Cerebellar nuclear complex (tissue), 1 donor: ENCODE results near the gene BIRC6.
"Not testable (repeated sequence)": the region's sequence is repeated elsewhere in the genome, so short reads cannot be mapped to it uniquely, and the experiment has no call there.

Source experiments
- DNase-seq, 2 experiments: peaks; one replicate each; lab custom pipeline; 2025; lab: John Stamatoyannopoulos, UW

Gene BIRC6

DNA sequence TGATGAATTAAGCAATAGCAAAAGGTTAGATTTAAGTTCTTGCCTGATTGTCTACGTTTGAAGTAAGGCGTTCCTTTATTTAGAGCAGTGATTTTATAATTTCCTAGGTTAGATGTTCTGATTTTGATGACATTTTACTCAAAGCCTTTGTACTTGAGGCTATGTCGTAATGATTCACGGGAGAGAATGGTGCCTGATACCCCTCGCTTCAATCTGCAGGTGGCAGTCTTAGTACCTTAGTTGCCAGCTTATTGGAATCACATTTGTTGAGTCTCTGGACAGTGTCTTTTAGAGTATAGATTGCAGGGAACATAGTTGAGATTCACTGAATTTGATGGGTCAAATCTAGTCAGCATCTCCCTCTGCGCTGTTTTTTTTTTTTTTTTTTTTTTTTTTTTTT is 89.5 kb downstream of the BIRC6 start:
- DNase-seq: no peak

DNA sequence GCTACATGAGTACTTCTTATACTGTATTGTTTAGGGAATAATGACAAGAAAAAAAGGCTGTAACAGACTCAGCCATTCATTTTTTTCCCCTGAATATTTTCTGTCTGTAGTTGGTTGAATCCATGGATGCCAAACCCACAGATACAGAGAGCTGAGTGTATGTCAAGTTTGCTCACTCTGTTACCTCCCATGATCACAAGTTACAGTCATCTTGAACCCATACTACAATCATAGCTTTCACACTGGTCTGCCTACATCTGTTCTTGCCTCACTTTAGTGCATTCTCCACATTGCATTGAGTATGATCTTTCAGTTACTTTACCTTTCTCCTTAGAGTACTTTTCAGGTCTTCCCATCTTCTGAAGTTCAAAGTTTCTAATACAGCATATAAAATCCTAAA is 94.0 kb downstream of the BIRC6 start:
- no peak for DNase-seq

DNA sequence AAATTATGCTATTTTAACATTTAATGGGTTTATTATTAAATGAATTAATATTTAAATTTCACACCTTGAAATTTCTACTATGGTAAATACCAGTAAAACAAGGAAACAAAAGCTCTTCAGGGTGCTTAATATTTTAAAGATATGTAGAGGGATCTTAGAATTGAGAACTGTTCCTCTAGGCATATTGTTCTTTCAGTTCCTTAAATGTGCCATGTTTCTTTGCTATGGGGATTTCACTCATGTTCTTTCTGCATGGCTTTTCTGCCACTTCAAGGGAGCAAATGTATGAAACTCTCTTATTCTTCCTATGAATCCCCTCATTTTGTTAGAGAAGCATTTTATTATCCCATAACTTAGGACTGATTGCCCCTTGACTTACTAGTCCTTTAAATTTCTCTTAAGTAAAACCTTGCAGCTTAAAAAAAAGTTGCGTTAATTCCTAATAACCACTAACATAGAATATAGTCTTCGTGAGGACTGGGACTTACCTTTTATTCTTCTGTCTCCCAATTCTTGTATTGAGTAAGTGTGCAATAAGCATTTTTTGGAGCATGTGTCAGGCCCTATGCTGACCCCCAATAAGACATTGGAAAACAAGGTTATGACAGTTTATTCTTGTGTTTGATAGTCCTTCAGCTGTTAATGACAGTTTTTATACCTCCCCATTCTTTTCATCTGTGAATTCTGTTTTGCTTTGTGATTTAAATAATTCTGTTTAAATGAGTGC is 95.7 kb downstream of the BIRC6 start:
- DNase-seq: no peak

DNA sequence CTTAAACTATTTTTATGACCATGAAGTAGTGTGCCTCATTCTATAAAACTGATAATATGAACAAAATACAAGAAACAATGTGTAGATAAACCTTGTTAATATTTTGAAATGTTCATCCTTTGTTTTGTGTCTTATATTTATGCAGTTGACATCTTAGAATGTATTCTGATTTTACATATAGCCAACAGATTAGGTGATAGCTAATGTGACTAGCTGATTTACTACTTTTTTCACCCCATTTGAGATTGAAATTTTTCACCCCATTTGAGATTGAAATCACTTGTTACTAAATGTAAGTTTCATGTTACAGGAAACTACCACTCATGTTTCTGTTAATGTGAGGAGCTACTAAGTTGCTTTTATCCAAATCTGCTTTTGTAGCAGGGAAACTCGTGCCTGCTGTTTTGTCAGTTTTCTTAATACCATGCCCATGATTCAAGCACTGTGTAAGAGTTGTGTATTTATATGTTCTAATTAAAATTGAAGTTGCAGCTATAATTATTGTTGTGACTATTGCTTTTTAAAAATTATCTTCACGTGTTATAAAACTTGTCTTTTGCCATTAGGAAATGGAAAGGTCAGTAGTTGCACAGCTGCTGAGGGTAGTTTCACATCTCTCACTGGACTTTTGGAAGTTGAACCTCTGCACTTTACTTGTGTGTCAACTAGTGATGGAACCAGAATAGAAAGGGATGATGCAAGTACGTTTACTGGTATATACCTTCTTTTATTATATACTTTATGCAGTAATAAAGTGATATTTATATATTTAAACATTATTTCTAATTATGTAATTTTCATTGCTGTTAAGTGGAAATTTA is 96.6 kb downstream of the BIRC6 start:
- no peak for DNase-seq

DNA sequence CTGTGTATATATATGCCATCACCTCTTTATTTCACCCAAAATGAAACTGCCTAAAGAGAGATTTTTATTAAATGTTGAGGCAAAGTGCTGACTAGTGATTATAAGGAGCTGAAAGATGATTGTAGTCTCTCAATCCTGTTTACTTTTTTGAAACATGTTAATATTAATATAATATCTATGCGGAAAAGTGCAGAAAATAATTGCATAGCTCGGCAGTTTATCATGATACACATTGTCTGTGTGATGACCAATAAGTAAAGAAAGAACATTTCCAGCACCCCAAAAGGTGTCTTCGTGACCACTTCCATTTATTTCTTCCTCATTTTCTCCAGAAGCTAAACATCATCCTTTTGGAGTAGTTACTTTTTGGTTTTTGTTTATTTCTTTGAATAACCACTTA is 99.0 kb downstream of the BIRC6 start:
- no peak for DNase-seq

DNA sequence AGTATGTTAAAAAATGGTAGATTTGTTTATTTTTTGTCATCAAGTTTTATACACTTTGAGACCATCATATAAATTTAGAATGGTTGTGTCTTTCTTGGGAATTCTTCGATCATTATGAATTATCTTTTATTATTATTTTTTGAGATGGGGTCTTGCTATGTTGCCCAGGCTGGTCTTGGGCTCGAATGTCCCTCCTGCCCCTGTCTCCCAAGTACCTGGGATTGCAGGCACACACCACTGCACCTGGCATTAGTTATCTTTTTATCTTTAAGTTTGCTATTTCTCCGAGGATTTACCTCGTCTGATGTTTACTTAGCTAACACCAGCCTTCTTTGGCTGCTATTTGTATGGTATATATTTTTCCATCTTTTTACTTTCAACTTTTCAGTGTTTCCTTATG is 100.0 kb downstream of the BIRC6 start:
- DNase-seq: no peak

DNA sequence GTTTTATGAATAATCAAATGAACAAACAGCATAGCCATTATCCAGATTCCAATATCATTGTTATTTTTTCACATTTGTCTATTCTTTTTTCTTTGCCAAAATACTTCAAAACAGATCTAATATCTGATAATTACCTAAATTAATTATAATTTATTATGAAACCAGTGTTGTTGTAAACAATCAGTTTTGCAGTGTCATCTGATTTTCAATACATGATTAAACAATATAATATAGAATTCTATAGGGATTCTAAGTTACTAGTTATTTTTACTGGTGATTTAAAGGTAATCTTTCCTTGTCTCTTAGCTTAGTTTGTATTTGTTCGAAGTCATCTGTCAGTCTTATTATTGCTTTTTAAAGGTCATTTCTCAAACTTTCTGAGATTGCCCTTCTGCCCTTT is 101.0 kb downstream of the BIRC6 start:
- DNase-seq: no peak

DNA sequence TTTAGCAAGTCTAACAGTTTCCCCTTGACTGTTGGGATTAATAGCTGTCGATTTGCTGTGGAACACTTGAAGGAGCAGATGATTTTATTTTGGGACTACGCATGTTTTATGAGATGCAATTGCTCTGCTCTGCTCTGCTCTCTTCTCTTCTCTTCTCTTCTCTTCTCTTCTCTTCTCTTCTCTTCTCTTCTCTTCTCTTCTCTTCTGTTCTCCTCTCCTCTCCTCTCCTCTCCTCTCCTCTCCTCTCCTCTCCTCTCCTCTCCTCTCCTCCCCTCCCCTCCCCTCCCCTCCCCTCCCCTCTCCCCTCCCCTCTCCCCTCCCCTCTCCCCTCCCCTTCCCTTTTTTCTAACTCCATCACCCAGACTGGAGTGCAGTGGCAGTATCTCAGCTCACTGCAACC is 104.0 kb downstream of the BIRC6 start:
- not testable (repeated sequence) for DNase-seq

DNA sequence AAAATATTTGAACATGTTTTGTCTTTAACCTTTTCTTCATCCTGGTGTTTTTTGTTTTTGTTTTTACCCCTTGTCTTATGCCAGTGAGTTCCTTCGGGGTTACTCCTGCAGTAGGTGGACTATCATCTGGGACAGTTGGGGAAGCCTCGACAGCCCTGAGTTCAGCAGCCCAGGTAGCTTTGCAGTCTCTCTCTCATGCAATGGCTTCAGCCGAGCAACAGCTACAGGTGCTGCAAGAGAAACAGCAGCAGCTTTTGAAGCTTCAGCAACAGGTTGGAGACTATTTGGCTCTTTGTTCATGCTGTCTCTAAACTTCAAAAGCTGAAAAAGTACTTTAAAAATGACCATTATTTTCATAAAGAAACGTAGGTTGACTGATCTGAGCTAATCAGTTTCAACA is 106.3 kb downstream of the BIRC6 start:
- no peak for DNase-seq

DNA sequence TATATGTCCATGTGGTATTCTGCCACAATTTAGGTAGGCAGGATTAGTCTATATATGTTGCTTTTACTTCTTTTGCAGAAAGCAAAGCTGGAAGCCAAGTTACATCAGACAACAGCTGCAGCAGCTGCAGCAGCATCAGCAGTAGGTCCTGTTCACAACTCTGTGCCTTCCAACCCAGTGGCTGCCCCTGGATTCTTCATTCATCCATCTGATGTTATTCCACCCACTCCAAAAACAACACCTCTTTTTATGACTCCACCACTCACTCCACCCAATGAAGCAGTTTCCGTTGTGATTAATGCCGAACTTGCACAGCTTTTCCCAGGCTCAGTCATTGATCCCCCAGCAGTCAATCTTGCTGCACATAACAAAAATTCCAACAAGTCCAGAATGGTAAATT is 107.6 kb downstream of the BIRC6 start:
- DNase-seq: no peak

DNA sequence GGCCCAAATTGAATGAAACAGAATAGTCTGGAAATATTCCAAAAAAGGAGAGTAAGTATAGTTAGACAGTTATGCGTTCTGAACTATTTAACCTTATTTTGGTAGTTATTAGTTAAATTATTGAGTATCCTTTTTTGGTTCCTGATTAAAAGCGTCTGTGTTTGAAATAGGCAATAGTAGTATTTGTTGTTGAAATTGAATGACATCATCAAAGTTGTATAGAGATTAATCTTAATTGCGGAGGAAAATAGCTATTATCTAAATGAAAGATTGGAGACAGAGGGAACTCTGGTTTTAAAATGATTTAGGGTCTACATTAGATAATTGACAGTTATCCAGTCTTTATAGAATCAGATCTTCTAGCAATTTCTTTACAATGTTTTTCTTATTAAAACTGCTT is 115.8 kb downstream of the BIRC6 start:
- DNase-seq: no peak

DNA sequence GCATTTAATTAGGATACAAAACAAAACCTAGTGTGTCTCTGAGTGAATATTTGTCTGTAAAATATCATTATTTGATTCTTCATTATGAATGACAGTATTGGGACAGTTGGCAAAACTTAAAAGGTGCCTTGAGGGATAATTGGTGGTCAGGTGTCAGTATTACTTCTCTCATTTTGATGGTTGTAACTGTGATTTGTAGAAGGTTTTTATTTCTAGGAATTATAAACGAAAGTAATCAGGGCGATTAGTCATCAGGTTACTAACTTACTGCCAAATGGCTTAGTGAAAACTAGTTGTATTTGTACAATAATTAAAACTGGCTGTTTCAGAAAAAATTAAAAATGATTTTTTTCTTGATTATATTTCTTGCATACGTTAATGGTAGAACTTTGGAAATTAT is 117.6 kb downstream of the BIRC6 start:
- DNase-seq: no peak

DNA sequence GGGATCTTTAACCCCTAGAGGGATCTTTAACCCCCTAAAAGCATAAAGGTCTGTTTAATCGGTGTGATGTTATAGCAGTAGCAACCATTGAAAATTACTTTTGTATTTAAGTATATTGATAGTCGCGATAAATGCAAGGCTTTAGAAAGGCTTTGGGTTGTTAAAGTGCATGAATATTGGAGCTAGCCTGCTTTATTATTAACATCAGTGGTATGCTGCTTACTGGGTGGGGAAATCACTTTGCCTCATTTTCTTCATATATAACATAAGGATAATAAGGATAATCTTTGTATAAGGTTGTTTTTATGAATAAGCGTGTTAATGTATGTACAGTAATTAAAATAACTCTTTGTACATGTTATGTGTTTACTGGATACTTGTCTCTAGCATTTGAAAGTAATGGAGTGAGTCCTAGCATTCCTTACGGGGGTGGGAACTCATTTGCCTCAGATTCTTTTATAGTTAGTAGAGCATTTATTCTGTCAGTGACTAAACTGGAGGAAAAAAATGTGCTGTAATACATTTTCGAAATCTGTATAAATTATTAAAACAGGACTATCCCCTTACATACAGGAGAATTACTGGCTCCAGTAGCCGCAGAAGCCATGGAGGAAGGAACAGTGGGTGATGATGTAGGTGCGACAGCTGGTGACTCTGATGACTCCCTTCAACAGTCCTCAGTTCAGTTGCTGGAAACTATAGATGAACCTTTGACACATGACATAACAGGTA is 122.2 kb downstream of the BIRC6 start:
- no peak for DNase-seq

DNA sequence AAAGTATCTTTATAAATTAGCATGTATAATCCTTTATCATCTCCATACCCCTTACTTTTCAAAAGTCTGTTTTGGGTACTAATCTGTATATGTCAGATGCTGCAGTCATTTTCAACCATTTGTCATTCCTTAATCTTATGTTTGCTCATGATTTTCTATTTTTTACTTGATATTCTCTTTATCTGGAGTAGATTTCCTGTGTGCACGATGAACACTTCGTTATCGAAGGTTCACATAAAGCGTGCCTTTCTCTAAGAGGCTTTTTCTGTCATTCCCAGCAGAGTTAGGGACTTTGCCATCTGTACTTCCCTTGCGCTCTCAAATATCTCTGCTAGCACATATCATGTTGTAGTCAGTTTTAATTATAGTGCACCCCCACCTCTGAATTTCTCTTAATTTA is 123.2 kb downstream of the BIRC6 start:
- no peak for DNase-seq

DNA sequence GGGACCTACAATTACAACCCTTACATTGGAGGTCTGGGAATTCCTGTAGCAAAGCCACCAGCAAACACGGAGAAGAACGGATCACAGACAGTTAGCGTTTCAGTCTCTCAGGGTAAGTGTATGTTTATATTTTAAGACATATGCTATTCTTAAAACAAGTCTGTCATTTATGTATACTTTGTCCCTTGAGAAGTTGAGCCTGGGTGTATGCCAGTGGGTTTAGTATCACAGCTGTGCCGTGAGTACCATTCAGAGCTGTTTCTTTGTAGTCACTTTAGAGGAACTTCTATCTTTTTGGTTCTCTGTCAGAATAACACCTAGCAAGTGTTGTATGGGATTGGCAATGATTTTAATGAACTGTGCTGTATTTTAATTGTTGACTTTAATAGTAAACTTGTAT is 125.6 kb downstream of the BIRC6 start:
- no peak for DNase-seq

DNA sequence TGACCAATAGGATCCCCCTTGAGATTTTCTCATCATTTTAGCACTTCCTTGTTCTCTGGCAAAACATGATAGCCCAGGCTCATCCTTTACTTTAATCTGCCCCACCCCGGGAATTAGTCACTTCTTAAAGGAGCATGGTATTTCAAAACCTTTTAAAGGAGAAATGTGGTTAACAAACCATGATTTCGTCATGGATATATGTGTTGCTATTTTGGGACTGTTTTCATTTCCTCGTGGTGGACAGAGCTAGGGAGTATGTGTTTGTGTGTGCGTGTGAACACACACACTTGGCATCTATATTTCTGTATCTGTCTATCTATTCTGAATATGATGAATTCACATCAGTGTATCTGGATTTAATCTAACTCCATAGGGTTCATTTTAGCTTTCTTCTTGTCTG is 128.1 kb downstream of the BIRC6 start:
- no peak for DNase-seq

DNA sequence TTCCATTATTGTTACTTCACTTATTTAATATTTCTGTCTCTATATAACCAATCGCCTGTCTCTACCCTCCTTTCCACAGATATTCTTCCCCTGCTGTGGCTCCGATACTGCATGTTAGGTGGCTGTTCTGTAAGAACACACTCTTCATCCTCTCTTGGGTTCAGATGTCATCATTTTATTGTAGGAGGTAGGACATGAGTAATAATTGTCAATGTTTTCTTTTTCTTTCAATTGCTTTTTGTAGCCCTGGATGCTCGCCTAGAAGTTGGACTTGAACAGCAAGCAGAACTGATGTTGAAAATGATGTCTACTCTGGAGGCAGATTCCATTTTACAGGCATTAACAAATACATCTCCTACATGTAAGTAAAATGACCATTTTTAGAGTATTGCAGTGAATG is 128.6 kb downstream of the BIRC6 start:
- DNase-seq: no peak

DNA sequence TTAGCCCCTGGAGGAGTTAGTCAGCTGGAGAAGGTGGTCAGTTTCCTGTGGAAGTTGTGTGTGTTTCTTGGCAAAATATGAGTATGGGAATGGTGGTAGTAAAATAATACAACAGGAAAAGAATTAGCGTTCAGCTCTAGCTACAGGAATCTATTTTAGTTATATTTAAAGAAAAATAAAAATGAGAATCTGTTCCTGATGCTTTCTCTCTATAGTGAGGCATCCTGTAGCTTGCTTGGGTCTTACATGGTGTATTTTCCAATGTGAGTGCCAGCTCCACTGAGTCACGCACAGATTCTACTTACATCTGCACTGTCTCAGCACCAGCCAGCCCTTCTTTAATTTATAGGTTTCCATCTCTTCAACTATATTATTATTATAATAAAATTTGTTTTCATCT is 132.2 kb downstream of the BIRC6 start:
- DNase-seq: no peak

DNA sequence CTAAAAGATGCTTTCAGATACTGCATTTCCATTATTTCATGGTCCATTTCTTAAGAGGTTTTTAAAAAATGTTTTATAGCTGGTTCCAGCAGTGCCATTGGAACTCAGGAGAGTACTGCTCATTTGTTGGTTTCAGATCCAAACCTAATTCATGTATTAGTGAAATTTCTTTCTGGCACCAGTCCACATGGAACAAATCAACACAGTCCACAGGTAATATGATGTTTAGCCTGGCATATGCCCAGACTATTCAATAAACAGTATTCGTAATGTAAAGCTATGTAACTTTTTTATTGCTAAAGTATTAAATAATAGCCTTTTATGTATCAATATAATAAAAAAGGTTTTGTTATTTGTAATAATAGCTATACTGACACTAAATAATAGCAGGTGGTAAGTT is 134.5 kb downstream of the BIRC6 start:
- DNase-seq: no peak

DNA sequence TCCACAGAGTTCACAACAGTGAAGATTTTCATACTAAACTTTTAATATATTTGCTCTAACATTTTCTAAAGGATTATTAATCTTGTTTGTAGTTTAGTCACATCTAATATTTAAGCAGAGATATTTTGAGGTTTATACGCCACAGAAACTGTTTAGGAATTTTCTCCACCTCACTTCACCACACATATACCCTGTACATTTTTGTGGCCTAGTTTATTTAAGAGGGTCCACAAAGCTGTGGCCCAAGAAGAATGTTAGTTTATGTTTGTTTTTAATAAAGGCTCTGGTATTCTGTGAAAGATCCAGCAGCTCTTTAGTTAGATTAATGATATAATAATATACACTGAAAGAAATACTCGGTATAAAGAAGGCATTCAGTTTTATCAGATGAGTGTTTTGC is 138.3 kb downstream of the BIRC6 start:
- DNase-seq: no peak

DNA sequence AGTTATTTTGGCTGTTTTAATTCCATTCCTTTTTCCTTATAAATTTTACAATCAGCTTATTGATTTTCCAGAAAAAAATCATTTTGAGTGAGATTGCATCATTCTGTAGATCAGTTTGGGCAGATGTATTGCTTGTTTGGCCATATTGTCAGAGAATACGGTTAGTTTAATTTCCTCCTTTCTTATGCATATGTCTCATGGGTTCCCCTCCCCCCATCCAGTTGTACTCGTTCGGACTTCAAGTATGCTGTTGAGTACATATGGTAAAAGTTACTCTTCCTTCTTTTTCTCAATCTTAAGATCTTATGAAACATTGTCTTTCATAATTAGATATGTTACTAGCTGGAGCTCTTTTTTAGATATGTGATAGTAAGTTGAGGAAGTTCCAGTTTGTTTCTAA is 139.8 kb downstream of the BIRC6 start:
- no peak for DNase-seq

DNA sequence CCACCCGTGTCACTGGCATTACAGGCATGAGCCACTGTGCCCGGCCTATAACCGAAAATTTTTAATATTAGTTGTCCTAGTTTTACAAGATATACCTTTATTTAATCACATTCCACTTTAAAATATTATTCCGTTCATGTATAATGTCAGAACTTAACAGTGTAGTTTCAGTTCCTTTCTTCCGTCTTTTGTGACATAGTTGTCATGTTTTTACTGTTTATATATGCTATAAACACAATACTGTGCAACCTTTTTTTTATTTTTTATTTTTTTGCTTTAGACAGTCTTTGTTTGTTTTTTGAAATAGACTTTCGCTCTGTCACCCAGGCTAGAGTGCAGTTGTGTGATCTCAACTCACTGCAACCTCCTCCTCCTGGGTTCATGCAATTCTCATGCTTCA is 141.5 kb downstream of the BIRC6 start:
- DNase-seq: no peak

DNA sequence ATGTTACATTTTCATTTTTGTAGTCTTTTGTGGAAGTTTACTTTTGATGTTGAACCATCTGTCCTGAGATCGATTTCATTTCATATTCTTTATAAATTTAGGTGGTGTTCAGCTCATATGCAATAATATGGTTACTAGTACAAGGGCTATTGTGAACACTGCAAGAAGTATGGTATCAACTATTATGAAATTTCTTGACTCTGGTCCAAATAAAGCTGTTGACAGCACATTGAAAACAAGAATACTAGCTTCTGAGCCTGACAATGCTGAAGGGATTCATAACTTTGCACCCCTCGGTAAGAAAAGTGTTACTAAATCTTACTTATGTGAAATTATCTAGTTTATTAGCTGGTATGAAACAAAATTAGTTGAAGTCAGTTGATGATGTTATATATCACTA is 146.1 kb downstream of the BIRC6 start:
- no peak for DNase-seq
